HUES6 (cell line): ENCODE data around the gene AP5S1.
"Not testable (repeated sequence)": the region's sequence is repeated elsewhere in the genome, so short reads cannot be mapped to it uniquely, and the experiment has no call there.

Source experiments
- H3K27ac ChIP-seq: 2 replicates; pipeline ENCODE4 v1.7.0; 2013; ENCODE audit warnings: low read depth, mild to moderate bottlenecking, low read length, inconsistent platforms
- H3K27me3 ChIP-seq: 2 replicates; pipeline ENCODE4 v1.6.1; 2013; ENCODE audit warnings: low read length; ENCODE audit not compliant: control insufficient read depth, insufficient read depth
- H3K36me3 ChIP-seq: 2 replicates; pipeline ENCODE4 v1.6.1; 2013; ENCODE audit warnings: low read length; ENCODE audit not compliant: control insufficient read depth, insufficient read depth
- H3K4me1 ChIP-seq: 2 replicates; pipeline ENCODE4 v1.6.1; 2013; ENCODE audit warnings: low read length; ENCODE audit not compliant: control insufficient read depth, insufficient read depth
- H3K4me3 ChIP-seq: 2 replicates; pipeline ENCODE4 v1.5.1; 2013; ENCODE audit warnings: low read depth, low read length
- H3K9ac ChIP-seq: one replicate; pipeline ENCODE4 v1.6.1; 2013; ENCODE audit warnings: mild to moderate bottlenecking, low read length
- H3K9me3 ChIP-seq: 2 replicates; pipeline ENCODE4 v1.6.1; 2013; ENCODE audit warnings: low read depth, low read length; ENCODE audit not compliant: control insufficient read depth, insufficient read depth

AP5S1 gene

GRCh38 chr20:3828798-3829197 is 8.5 kb downstream of the AP5S1 start:
- Histone ChIP-seq H3K9me3 (no peaks in the 10 kb centered on the region), H3K4me3 (no peak overlapping the region), H3K9ac (no peak overlapping the region), H3K4me1 (no peaks in the 10 kb centered on the region), H3K36me3 (no peaks in the 10 kb centered on the region), H3K27me3 (no peaks in the 10 kb centered on the region), H3K27ac (no peak overlapping the region)

DNA sequence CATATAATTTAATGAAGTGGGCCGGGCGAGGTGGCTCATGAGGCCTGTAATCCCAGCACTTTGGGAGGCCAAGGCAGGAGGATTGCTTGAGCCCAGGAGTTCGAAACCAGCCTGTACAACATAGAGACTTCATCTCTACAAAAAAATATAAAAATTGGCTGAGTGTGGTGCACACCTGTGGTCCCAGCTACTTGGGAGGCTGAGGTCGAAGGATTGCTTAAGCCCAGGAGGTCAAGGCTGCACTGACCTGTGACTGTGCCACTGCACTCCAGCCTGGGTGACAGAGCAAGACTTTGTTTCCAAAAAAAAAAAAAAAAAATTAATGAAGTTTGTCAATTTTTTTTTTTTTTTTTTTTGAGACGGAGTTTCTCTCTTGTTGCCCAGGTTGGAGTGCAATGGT is 9.5 kb downstream of the AP5S1 start:
- H3K4me3 ChIP-seq, H3K4me1 ChIP-seq, H3K27me3 ChIP-seq, H3K9ac ChIP-seq, H3K27ac ChIP-seq, H3K9me3 ChIP-seq, H3K36me3 ChIP-seq: not testable (repeated sequence)

- Histone ChIP-seq H3K27me3 (no peaks in the 10 kb centered on the region), H3K36me3 (no peaks in the 10 kb centered on the region), H3K27ac (no peak overlapping the region), H3K4me3 (no peak overlapping the region), H3K9ac (no peak overlapping the region), H3K4me1 (0 out of 2 replicates have a peak, but pooled peaks cover 3% of the 10 kb centered on the region), H3K9me3 (no peaks in the 10 kb centered on the region)
These were observed 15.8 kb downstream of the AP5S1 start for GRCh38 chr20:3836132-3836531.

DNA sequence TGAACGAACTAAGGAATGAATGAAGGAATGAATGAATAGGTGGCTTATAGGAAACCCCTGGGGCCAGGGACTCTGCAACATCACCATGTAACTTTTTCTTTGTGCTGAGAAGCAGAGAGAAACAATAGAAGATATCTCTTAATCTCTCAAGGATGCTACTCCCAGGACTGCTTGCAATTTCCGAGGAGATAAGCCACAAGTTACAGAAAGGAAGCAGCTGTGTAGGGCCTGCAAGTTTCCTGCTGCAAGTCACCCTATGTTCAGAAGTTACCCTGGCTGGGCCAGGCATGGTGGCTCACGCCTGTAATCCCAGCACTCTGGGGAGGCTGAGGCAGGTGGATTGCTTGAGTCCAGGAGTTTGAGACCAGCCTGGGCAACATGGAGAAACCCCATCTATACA is 19.0 kb downstream of the AP5S1 start:
- H3K9ac ChIP-seq = no peak overlapping the region
- 0 out of 2 replicates have a peak, but pooled peaks cover 3% of the 10 kb centered on the region for H3K4me1 ChIP-seq
- H3K4me3 ChIP-seq = no peak overlapping the region
- no peaks in the 10 kb centered on the region for H3K36me3 ChIP-seq
- no peaks in the 10 kb centered on the region for H3K9me3 ChIP-seq
- no peaks in the 10 kb centered on the region for H3K27me3 ChIP-seq
- no peak overlapping the region for H3K27ac ChIP-seq

- H3K4me3 ChIP-seq, H3K27ac ChIP-seq, H3K27me3 ChIP-seq, H3K9ac ChIP-seq, H3K9me3 ChIP-seq, H3K4me1 ChIP-seq, H3K36me3 ChIP-seq: not testable (repeated sequence)
These were observed 19.9 kb downstream of the AP5S1 start for GRCh38 chr20:3840201-3840600.

DNA sequence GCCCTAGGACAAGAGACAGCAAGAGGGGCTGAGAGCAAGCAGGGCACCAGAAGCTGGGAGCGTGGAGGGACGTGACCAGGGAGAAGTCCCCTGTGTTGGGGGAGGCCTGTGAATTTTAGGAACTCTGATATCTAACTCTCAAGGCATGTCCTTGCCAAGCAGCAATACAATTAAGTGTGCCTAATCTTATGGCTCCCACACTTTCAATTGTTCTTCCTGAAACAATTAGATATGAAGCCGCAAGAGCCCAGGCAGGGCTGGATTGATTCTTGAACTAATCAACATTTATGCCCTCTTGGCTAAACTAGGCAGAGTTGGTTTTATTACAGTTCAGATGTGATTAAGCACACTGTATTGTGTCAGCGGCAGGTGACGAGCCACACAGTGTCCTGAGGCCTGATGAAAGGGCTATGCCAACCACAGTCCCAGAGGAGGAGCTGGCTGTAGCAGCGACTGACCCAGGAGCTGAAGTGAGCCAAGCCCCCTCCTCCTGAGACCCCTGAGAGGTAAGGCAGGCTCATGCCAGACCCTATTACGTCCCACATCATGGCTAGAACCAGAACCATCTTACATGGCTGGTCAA is 22.1 kb downstream of the AP5S1 start:
- H3K27me3 ChIP-seq = no peaks in the 10 kb centered on the region
- H3K36me3 ChIP-seq = no peaks in the 10 kb centered on the region
- H3K9ac ChIP-seq = no peak overlapping the region
- no peaks in the 10 kb centered on the region for H3K9me3 ChIP-seq
- H3K4me1 ChIP-seq = peaks cover 4% of the 10 kb centered on the region; the same call in 1 of the 2 replicates
- H3K27ac ChIP-seq = no peak overlapping the region
- no peak overlapping the region for H3K4me3 ChIP-seq

- H3K27me3 ChIP-seq = no peaks in the 10 kb centered on the region
- no peak overlapping the region for H3K4me3 ChIP-seq
- H3K9ac ChIP-seq = no peak overlapping the region
- H3K9me3 ChIP-seq = no peaks in the 10 kb centered on the region
- H3K27ac ChIP-seq = no peak overlapping the region
- peaks cover 9% of the 10 kb centered on the region; the same call in 1 of the 2 replicates for H3K4me1 ChIP-seq
- H3K36me3 ChIP-seq = no peaks in the 10 kb centered on the region
These were observed 23.1 kb downstream of the AP5S1 start for GRCh38 chr20:3843490-3843889.

DNA sequence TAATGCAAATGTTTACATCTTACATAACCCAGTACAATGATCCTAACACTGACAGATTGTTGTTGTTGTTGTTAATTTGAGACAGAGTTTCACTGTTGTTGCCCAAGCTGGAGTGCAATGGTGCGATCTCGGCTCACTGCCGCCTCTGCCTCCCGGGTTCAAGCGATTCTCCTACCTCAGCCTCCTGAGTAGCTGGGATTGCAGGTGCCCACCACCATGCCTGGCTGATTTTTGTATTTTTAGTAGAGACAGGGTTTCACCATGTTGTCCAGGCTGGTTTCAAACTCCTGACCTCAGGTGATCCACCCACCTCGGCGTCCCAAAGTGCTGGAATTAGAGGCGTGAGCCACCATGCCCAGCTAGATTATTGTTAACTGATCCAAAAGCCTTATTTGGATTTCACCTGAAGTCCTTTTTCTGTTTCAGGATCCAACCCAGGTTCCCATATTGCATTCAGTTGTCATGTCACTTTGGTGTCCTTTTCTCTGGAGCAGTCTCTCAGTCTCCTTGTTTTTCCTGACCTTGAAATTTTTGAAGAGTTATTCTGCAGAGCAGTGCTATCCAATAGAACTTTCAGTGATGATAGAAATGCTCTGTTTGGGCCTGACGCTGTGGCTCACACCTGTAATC is 23.8 kb downstream of the AP5S1 start:
- not testable (repeated sequence) for H3K4me3 ChIP-seq, H3K36me3 ChIP-seq, H3K9ac ChIP-seq, H3K27ac ChIP-seq, H3K27me3 ChIP-seq, H3K4me1 ChIP-seq, H3K9me3 ChIP-seq

DNA sequence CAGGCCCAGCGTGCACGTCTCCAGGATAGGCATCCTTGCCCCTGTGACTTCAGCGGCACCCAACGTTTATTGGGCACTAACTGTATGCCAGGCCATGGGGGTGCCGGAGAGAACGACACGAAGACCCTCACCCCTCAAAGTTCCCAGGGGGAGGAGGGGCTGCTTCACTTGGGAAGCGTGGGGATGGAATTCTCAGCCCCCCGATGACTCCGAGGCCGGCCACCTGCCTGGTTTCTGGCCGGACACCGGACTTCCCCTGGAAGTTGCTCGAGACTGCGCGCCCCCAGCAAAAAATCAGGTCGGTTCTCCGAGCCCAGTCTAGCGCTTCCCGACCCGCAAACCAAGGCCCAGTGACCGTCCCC is 26.0 kb downstream of the AP5S1 start:
- no peaks in the 10 kb centered on the region for H3K36me3 ChIP-seq
- H3K27ac ChIP-seq = no peak overlapping the region
- peak overlapping the region; percentile 84 for H3K9ac ChIP-seq
- H3K4me1 ChIP-seq = peaks cover 6% of the 10 kb centered on the region; the same call in 1 of the 2 replicates
- H3K4me3 ChIP-seq = peak overlapping the region; percentile 99
- no peaks in the 10 kb centered on the region for H3K9me3 ChIP-seq
- no peaks in the 10 kb centered on the region for H3K27me3 ChIP-seq

DNA sequence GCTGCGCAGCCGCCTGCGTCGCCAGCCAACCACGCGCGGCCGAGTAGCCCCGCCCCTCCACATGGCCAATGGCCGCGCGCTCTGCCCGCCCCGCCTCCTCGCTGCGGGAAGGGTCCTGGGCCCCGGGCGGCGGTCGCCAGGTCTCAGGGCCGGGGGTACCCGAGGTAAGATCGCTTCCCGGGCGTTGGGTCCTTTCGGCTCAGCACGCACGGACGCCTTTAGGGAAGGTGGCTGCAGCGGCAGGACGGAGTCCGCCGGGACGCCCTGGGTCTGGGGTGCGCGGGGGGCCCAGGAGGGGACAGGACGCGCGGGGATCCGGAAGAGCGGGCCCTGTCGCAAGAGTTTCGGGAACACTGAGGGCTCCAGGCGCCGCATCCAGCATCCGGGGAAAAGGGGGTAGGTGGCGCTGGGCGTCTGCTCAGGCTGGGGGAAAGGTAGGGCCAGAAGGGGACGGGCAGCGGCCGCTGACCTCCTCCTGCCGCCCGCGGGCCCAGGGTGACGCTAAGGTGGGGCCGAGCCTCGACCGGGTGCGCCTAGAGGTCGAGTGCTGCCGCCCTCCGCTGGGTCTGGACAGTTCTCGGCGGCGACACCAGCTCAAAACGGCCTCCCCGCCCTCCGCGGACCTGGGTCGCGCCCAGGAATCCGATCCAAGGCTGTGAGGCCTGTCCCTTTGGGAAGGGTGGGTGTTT is 26.5 kb downstream of the AP5S1 start, which contains the start of gene MAVS:
Gene MAVS, plus strand, starts transcription at position 95 of the 689 bp plus-strand sequence. CDS start 7,791 bp downstream, outside the sequence.
- H3K36me3 ChIP-seq = no peaks in the 10 kb centered on the region
- H3K27me3 ChIP-seq = no peaks in the 10 kb centered on the region
- peak within 1 kb of the TSS; percentile 99 for H3K4me3 ChIP-seq
- H3K9me3 ChIP-seq = no peaks in the 10 kb centered on the region
- peak within 1 kb of the TSS; percentile 69; the same call in 1 of the 2 replicates for H3K27ac ChIP-seq
- peak within 1 kb of the TSS; percentile 84 for H3K9ac ChIP-seq
- H3K4me1 ChIP-seq = peaks cover 6% of the 10 kb centered on the region; the same call in 1 of the 2 replicates

DNA sequence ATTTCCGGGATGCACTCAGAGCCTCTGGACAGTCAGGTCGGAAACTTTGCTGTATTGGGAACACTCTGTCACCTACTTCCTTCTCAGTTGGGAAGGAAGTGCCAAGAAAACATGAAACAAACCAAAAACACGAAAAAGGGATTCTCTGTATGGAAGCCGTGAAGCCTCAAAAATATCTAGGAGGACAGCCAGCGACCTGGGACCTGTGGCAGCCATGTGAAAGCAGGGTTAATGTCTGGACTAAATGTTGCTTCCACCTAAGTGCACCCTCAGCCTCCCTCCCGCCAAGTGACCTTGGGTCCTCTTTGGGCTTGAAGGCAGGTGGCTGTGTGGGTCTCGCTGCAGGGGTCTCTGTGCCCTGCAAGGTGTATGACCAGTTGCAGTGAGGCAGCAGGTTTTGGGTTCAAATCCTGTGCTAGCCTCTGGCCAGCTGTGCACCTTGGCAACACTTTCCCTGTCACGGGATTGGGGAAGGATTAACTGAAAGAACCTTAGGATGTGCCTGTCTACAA is 27.1 kb downstream of the AP5S1 start:
- H3K4me1 ChIP-seq = peaks cover 6% of the 10 kb centered on the region; the same call in 1 of the 2 replicates

More for the DNA sequence above, 27.1 kb downstream of the AP5S1 start:
- peaks cover 2% of the 10 kb centered on the region; the same call in 1 of the 2 replicates for H3K36me3 ChIP-seq
- H3K9me3 ChIP-seq = no peaks in the 10 kb centered on the region
- H3K27ac ChIP-seq = no peak overlapping the region
- H3K9ac ChIP-seq = peak overlapping the region; percentile 84
- peak overlapping the region; percentile 99 for H3K4me3 ChIP-seq
- H3K27me3 ChIP-seq = no peaks in the 10 kb centered on the region
